Keratinocyte (primary cell): ENCODE measurements around the gene MUC13. TPM values are rescaled to one million over a fixed set of nuclear protein-coding genes. Genes with fewer than 3 reads are reported as not detected.

Experiments
- DNase-seq: peaks from one replicate; pipeline ENCODE4 v3.0.0-alpha.2; 2011; ENCODE audit warnings: low read depth, missing footprints, low spot score
- FAIRE-seq: peaks from 2 replicates; lab custom pipeline; 2011; peaks lifted over from hg19 to GRCh38; lab: Jason Lieb, UNC
- H2AFZ ChIP-seq: 2 replicates; pipeline ENCODE4 v1.6.0; 2012; ENCODE audit warnings: low read length, control low read depth, inconsistent platforms; ENCODE audit not compliant: control insufficient read depth
- H3K27ac ChIP-seq: 2 replicates; pipeline ENCODE4 v1.5.1; 2011; ENCODE audit warnings: low read length; ENCODE audit not compliant: control insufficient read depth, insufficient read depth
- H3K27me3 ChIP-seq: 3 replicates; pipeline ENCODE4 v1.6.0; 2011; ENCODE audit warnings: low read length; ENCODE audit not compliant: control insufficient read depth, insufficient read depth; ENCODE audit errors: extremely low read depth
- H3K36me3 ChIP-seq, 2 experiments: 2 replicates in 1 of 2; 3 replicates in 1 of 2; pipeline ENCODE4 v1.5.1; 2011; ENCODE audit warnings: low read length in 2 of 2, mild to moderate bottlenecking in 1 of 2; ENCODE audit not compliant: control insufficient read depth in 2 of 2, insufficient read depth in 2 of 2; ENCODE audit errors: extremely low read depth in 1 of 2
- H3K4me1 ChIP-seq: 3 replicates; pipeline ENCODE4 v1.5.1; 2011; ENCODE audit warnings: low read length; ENCODE audit not compliant: control insufficient read depth, insufficient read depth; ENCODE audit errors: extremely low read depth
- H3K4me2 ChIP-seq: 3 replicates; pipeline ENCODE4 v1.6.0; 2011; ENCODE audit warnings: low read depth, low read length; ENCODE audit not compliant: control insufficient read depth, insufficient read depth; ENCODE audit errors: extremely low read depth
- H3K4me3 ChIP-seq, 3 experiments: fragments of 200-600 bp in 1 of 3; sonication (generic) in 1 of 3; 2 replicates in 2 of 3; 3 replicates in 1 of 3; pipeline ENCODE4 v1.5.1; 2011 to 2016; ENCODE audit warnings: low read length in 3 of 3, mild to moderate bottlenecking in 3 of 3, control low read depth in 2 of 3, inconsistent platforms in 1 of 3, low read depth in 1 of 3, mixed read lengths in 1 of 3, mixed run types in 1 of 3, moderate library complexity in 1 of 3; ENCODE audit not compliant: control insufficient read depth in 2 of 3, insufficient read depth in 2 of 3; ENCODE audit errors: extremely low read depth in 1 of 3
- H3K79me2 ChIP-seq: 2 replicates; pipeline ENCODE4 v1.6.0; 2012; ENCODE audit warnings: low read length; ENCODE audit not compliant: control insufficient read depth, insufficient read depth
- H3K9ac ChIP-seq: 3 replicates; pipeline ENCODE4 v1.6.0; 2011; ENCODE audit warnings: low read length; ENCODE audit not compliant: control insufficient read depth, insufficient read depth; ENCODE audit errors: extremely low read depth
- H3K9me1 ChIP-seq: 3 replicates; pipeline ENCODE4 v1.6.0; 2011; ENCODE audit warnings: low read length; ENCODE audit not compliant: control insufficient read depth, insufficient read depth; ENCODE audit errors: extremely low read depth
- H3K9me3 ChIP-seq: 2 replicates; pipeline ENCODE4 v1.5.1; 2012; ENCODE audit warnings: low read depth, low read length; ENCODE audit not compliant: control insufficient read depth
- H4K20me1 ChIP-seq: 3 replicates; pipeline ENCODE4 v1.6.0; 2011; ENCODE audit warnings: low read length; ENCODE audit not compliant: control insufficient read depth, insufficient read depth; ENCODE audit errors: extremely low read depth
- CTCF ChIP-seq, 3 experiments: IDR thresholded peaks in 1 of 3; conservative IDR thresholded peaks in 1 of 3; optimal IDR thresholded peaks in 1 of 3; 2 replicates in 2 of 3; 3 replicates in 1 of 3; pipeline versions ENCODE3 to v1.5.1; 2011; ENCODE audit warnings: low read length in 3 of 3, mild to moderate bottlenecking in 3 of 3, moderate library complexity in 2 of 3, control low read depth in 1 of 3, inconsistent platforms in 1 of 3; ENCODE audit not compliant: insufficient read depth in 2 of 3; ENCODE audit errors: extremely low read depth in 1 of 3
- EZH2 ChIP-seq: IDR thresholded peaks from one replicate; pipeline ENCODE4 v1.6.1; 2012; ENCODE audit warnings: inconsistent platforms, mild to moderate bottlenecking, low read length, moderate library complexity
- dilution Hi-C: fragments of 300-500 bp; cut with MboI; formaldehyde crosslinking; loops from one replicate; pipeline ENCODE4 v1.7.0; 2020; ENCODE audit warnings: low sequenced_read_pairs; ENCODE audit not compliant: extremely low pct_ligation_motif_present
- polyA plus RNA-seq, 5 experiments: library from polyadenylated mRNA; depleted of rRNA in 3 of 5; stranded (reverse) in 3 of 5; stranded (forward) in 1 of 5; unstranded in 1 of 5; fragments of >200 nt; gene quantifications; 1 replicate in 1 of 5; 2 replicates in 3 of 5; 3 replicates in 1 of 5; pipeline versions ENCODE4 v1.2.1 to v1.2.3, GENCODE V29; 2011 to 2012; ENCODE audit warnings: missing spikeins in 2 of 5, low read depth in 1 of 5, low replicate concordance in 1 of 5

Gene MUC13
- polyA plus RNA-seq, 1 donor (not counting 4 experiments of a cell fraction or from before 2014, with no cell fraction given) = not detected

- Histone ChIP-seq H3K4me2 (no peak overlapping the region), H3K9me3 (no peaks in the 10 kb centered on the region), H3K36me3 (no peaks in the 10 kb centered on the region), H3K4me1 (no peaks in the 10 kb centered on the region), H3K79me2 (no peaks in the 10 kb centered on the region), H3K9ac (no peak overlapping the region), H3K27me3 (no peaks in the 10 kb centered on the region), H4K20me1 (no peaks in the 10 kb centered on the region), H2AFZ (no peak overlapping the region), H3K27ac (no peak overlapping the region), H3K4me3 (no peak overlapping the region), H3K9me1 (no peaks in the 10 kb centered on the region)
- dilution Hi-C loops = no loop called here
- DNase-seq (no peak), FAIRE-seq (no peak)
- TF ChIP-seq EZH2 (no peak), CTCF (optimal IDR thresholded peaks at IDR 0.05 in 1 of 3, IDR thresholded peaks at IDR 0.05 in 1 of 3, conservative IDR thresholded peaks at IDR 0.05 in 1 of 3; ENCODE audit: extremely low read depth in 1 of 3, insufficient read depth in 2 of 3, low read length in 3 of 3) (no peak)
Observed at GRCh38 chr3:124903896-124904834, 30.4 kb downstream of the MUC13 start.

- no peaks in the 10 kb centered on the region for H3K27me3 ChIP-seq
- H3K9me3 ChIP-seq = no peaks in the 10 kb centered on the region
- FAIRE-seq (no peak), DNase-seq (no peak)
- H4K20me1 ChIP-seq = no peaks in the 10 kb centered on the region
- TF ChIP-seq EZH2 (no peak), CTCF (optimal IDR thresholded peaks at IDR 0.05 in 1 of 3, IDR thresholded peaks at IDR 0.05 in 1 of 3, conservative IDR thresholded peaks at IDR 0.05 in 1 of 3; ENCODE audit: extremely low read depth in 1 of 3, insufficient read depth in 2 of 3, low read length in 3 of 3) (no peak)
- H3K4me3 ChIP-seq = no peak overlapping the region
- H3K27ac ChIP-seq = no peak overlapping the region
- no peak overlapping the region for H2AFZ ChIP-seq
- H3K4me1 ChIP-seq = peaks cover 4% of the 10 kb centered on the region
- no peaks in the 10 kb centered on the region for H3K79me2 ChIP-seq
- H3K36me3 ChIP-seq = no peaks in the 10 kb centered on the region
- dilution Hi-C loops = no loop called here
- no peak overlapping the region for H3K4me2 ChIP-seq
- H3K9me1 ChIP-seq = no peaks in the 10 kb centered on the region
- no peak overlapping the region for H3K9ac ChIP-seq
Observed at GRCh38 chr3:124896824-124897526, 37.6 kb downstream of the MUC13 start.
